Neuronal stem cell (in vitro differentiated cells): ENCODE data around the gene SPAG8.

ENCODE experiments used
- DNase-seq: peaks from one replicate; pipeline ENCODE4 v3.0.0-alpha.2; 2013; ENCODE audit warnings: low spot score
- H2AFZ ChIP-seq: one replicate; pipeline ENCODE4 v1.6.1; 2013; ENCODE audit warnings: mild to moderate bottlenecking, low read length, inconsistent platforms
- H2AK5ac ChIP-seq: 2 replicates; pipeline ENCODE4 v1.6.1; 2013; ENCODE audit warnings: low read depth, mild to moderate bottlenecking, inconsistent platforms, low read length, moderate library complexity, mixed read lengths
- H2BK120ac ChIP-seq: 2 replicates; pipeline ENCODE4 v1.6.1; 2013; ENCODE audit warnings: low read depth, mild to moderate bottlenecking, inconsistent platforms, low read length, moderate library complexity, mixed read lengths
- H2BK12ac ChIP-seq: one replicate; pipeline ENCODE4 v1.6.1; 2013; ENCODE audit warnings: low read length, inconsistent platforms
- H2BK15ac ChIP-seq: 2 replicates; pipeline ENCODE4 v1.6.1; 2013; ENCODE audit warnings: mild to moderate bottlenecking, low read length, inconsistent platforms, mixed read lengths
- H2BK5ac ChIP-seq: one replicate; pipeline ENCODE4 v1.6.1; 2013; ENCODE audit warnings: inconsistent platforms, mild to moderate bottlenecking, low read length, moderate library complexity
- H3K14ac ChIP-seq: one replicate; pipeline ENCODE4 v1.6.1; 2013; ENCODE audit warnings: low read length, inconsistent platforms
- H3K18ac ChIP-seq: 2 replicates; pipeline ENCODE4 v1.6.1; 2013; ENCODE audit warnings: low read length, inconsistent platforms
- H3K23ac ChIP-seq: 2 replicates; pipeline ENCODE4 v1.6.1; 2013; ENCODE audit warnings: low read depth, mild to moderate bottlenecking, mixed read lengths, low read length, inconsistent platforms; ENCODE audit not compliant: poor library complexity
- H3K27ac ChIP-seq: replicated peaks from 3 replicates; pipeline ENCODE4 v1.5.1; 2013; ENCODE audit warnings: low read length, inconsistent platforms
- H3K27me3 ChIP-seq, 3 experiments: 2 replicates each; pipeline ENCODE4 v1.6.1; 2013; ENCODE audit warnings: low read length in 3 of 3, mild to moderate bottlenecking in 2 of 3, inconsistent platforms in 1 of 3, low read depth in 1 of 3, mixed read lengths in 1 of 3, moderate library complexity in 1 of 3; ENCODE audit not compliant: control insufficient read depth in 3 of 3, insufficient read depth in 3 of 3
- H3K36me3 ChIP-seq, 2 donors: replicated peaks in 1 of 2; 2 replicates each; pipeline ENCODE4 v1.6.1; 2013; ENCODE audit warnings: low read length in 2 of 2; ENCODE audit not compliant: control insufficient read depth in 2 of 2, insufficient read depth in 2 of 2
- H3K4ac ChIP-seq: 2 replicates; pipeline ENCODE4 v1.6.1; 2013; ENCODE audit warnings: inconsistent platforms, mild to moderate bottlenecking, low read length, moderate library complexity
- H3K4me1 ChIP-seq, 2 donors: 1 replicate in 1 of 2; 2 replicates in 1 of 2; pipeline ENCODE4 v1.6.1; 2013; ENCODE audit warnings: low read length in 2 of 2, low read depth in 1 of 2; ENCODE audit not compliant: control insufficient read depth in 2 of 2, insufficient read depth in 1 of 2
- H3K4me2 ChIP-seq: one replicate; pipeline ENCODE4 v1.6.1; 2013; ENCODE audit warnings: mild to moderate bottlenecking, low read length, inconsistent platforms; ENCODE audit not compliant: insufficient read depth, poor library complexity, severe bottlenecking
- H3K4me3 ChIP-seq, 2 donors: 2 replicates each; pipeline ENCODE4 v1.5.1; 2013; ENCODE audit warnings: low read length in 2 of 2, mild to moderate bottlenecking in 2 of 2, inconsistent platforms in 1 of 2, moderate library complexity in 1 of 2
- H3K79me1 ChIP-seq: one replicate; pipeline ENCODE4 v1.6.1; 2013; ENCODE audit warnings: low read depth, mild to moderate bottlenecking, inconsistent platforms, low read length, moderate library complexity
- H3K9ac ChIP-seq: one replicate; pipeline ENCODE4 v1.6.1; 2013; ENCODE audit warnings: mild to moderate bottlenecking, low read depth, low read length, inconsistent platforms; ENCODE audit not compliant: poor library complexity
- H3K9me3 ChIP-seq, 2 donors: replicated peaks in 1 of 2; 2 replicates each; pipeline versions ENCODE3 to v1.6.1; 2013; ENCODE audit warnings: low read length in 2 of 2, mild to moderate bottlenecking in 2 of 2, inconsistent platforms in 1 of 2, low read depth in 1 of 2, mixed read lengths in 1 of 2, moderate library complexity in 1 of 2; ENCODE audit not compliant: control insufficient read depth in 2 of 2, insufficient read depth in 1 of 2
- H4K8ac ChIP-seq: one replicate; pipeline ENCODE4 v1.6.1; 2013; ENCODE audit warnings: low read depth, mild to moderate bottlenecking, inconsistent platforms, low read length, moderate library complexity
- H4K91ac ChIP-seq: one replicate; pipeline ENCODE4 v1.6.1; 2013; ENCODE audit warnings: low read length, low read depth, mild to moderate bottlenecking, inconsistent platforms; ENCODE audit not compliant: poor library complexity
- WGBS, 2 donors: extraction: QIAGEN DNeasy Blood & Tissue Kit; methylation state at CpG; one replicate each; pipeline ENCODE4 v1.1.7; 2013; ENCODE audit warnings: missing lambda C conversion rate in 2 of 2, mixed read lengths in 1 of 2; ENCODE audit not compliant: insufficient read length in 2 of 2, insufficient replicate concordance in 1 of 2; ENCODE audit errors: extremely low coverage in 2 of 2; 5-methylcytosine and 5-hydroxymethylcytosine counted together

Gene SPAG8

GRCh38 chr9:35859310-35859989 lies 47.4 kb upstream of the SPAG8 start:
- Histone ChIP-seq H3K14ac (no peak overlapping the region), H4K8ac (no peak overlapping the region), H3K4me2 (no peak overlapping the region), H3K9me3 (no peaks in the 10 kb centered on the region), H3K79me1 (no peaks in the 10 kb centered on the region), H3K23ac (no peak overlapping the region), H2BK5ac (no peak overlapping the region), H2BK120ac (no peak overlapping the region), H2BK12ac (no peak overlapping the region), H4K91ac (no peak overlapping the region), H3K4ac (no peak overlapping the region), H3K27me3 (peaks cover 0 to 11% (median 0%) of the 10 kb centered on the region in 3 experiments), H3K36me3 (no peaks in the 10 kb centered on the region), H3K9ac (no peak overlapping the region), H2BK15ac (no peak overlapping the region), H3K4me3 (no peak overlapping the region), H3K18ac (no peak overlapping the region), H2AK5ac (no peak overlapping the region), H2AFZ (no peak overlapping the region), H3K4me1 (peaks cover 0 to 10% of the 10 kb centered on the region in 2 donors), H3K27ac (no peak overlapping the region)
- WGBS, 2 donors: no CpG with 5 or more reads among the region's 16 CpGs
- DNase-seq: no peak

- no CpG with 5 or more reads among the region's 5 CpGs for WGBS, 2 donors
- no peak overlapping the region for H2AFZ ChIP-seq
- no peak overlapping the region for H3K4me3 ChIP-seq
- DNase-seq: no peak
- H3K9ac ChIP-seq: no peak overlapping the region
- no peak overlapping the region for H2BK5ac ChIP-seq
- H3K9me3 ChIP-seq: no peaks in the 10 kb centered on the region
- H3K18ac ChIP-seq: no peak overlapping the region
- H3K27ac ChIP-seq: no peak overlapping the region
- no peak overlapping the region for H3K4ac ChIP-seq
- H2BK120ac ChIP-seq: no peak overlapping the region
- no peak overlapping the region for H2AK5ac ChIP-seq
- H3K27me3 ChIP-seq: peaks cover 0 to 1% (median 0%) of the 10 kb centered on the region in 3 experiments
- no peak overlapping the region for H2BK15ac ChIP-seq
- no peak overlapping the region for H3K4me2 ChIP-seq
- no peak overlapping the region for H3K14ac ChIP-seq
- no peak overlapping the region for H3K23ac ChIP-seq
- H4K8ac ChIP-seq: no peak overlapping the region
- no peaks in the 10 kb centered on the region for H3K36me3 ChIP-seq
- H4K91ac ChIP-seq: no peak overlapping the region
- H3K79me1 ChIP-seq: no peaks in the 10 kb centered on the region
- H2BK12ac ChIP-seq: no peak overlapping the region
- peaks cover 0 to 10% of the 10 kb centered on the region in 2 donors for H3K4me1 ChIP-seq
These were observed 46.4 kb upstream of the SPAG8 start for GRCh38 chr9:35858458-35858857.

- H3K4me1 ChIP-seq: peaks cover 0 to 10% of the 10 kb centered on the region in 2 donors
- H3K27me3 ChIP-seq: no peaks in the 10 kb centered on the region
- H3K18ac ChIP-seq: no peak overlapping the region
- WGBS, 2 donors: no CpG with 5 or more reads among the region's 5 CpGs
- no peak overlapping the region for H4K91ac ChIP-seq
- no peak overlapping the region for H2BK12ac ChIP-seq
- no peak overlapping the region for H4K8ac ChIP-seq
- no peak overlapping the region for H3K4me3 ChIP-seq
- no peak overlapping the region for H2AFZ ChIP-seq
- H2BK120ac ChIP-seq: no peak overlapping the region
- no peak for DNase-seq
- H3K36me3 ChIP-seq: peaks cover 0 to 7% of the 10 kb centered on the region in 2 donors
- no peak overlapping the region for H3K9ac ChIP-seq
- no peak overlapping the region for H2BK15ac ChIP-seq
- H3K14ac ChIP-seq: no peak overlapping the region
- no peak overlapping the region for H3K4me2 ChIP-seq
- H3K4ac ChIP-seq: no peak overlapping the region
- H3K23ac ChIP-seq: no peak overlapping the region
- no peaks in the 10 kb centered on the region for H3K79me1 ChIP-seq
- H3K27ac ChIP-seq: no peak overlapping the region
- no peak overlapping the region for H2BK5ac ChIP-seq
- H3K9me3 ChIP-seq: no peaks in the 10 kb centered on the region
- no peak overlapping the region for H2AK5ac ChIP-seq
These were observed 44.8 kb upstream of the SPAG8 start for GRCh38 chr9:35856882-35857281.

GRCh38 chr9:35856206-35856605 lies 44.1 kb upstream of the SPAG8 start:
- Histone ChIP-seq H3K18ac (no peak overlapping the region), H2BK5ac (no peak overlapping the region), H3K79me1 (no peaks in the 10 kb centered on the region), H2AK5ac (no peak overlapping the region), H3K4me2 (no peak overlapping the region), H4K8ac (no peak overlapping the region), H3K27me3 (no peaks in the 10 kb centered on the region), H3K14ac (no peak overlapping the region), H2BK15ac (no peak overlapping the region), H2BK12ac (no peak overlapping the region), H3K4ac (no peak overlapping the region), H3K9ac (no peak overlapping the region), H3K4me3 (no peak overlapping the region), H2AFZ (no peak overlapping the region), H3K9me3 (no peaks in the 10 kb centered on the region), H3K23ac (no peak overlapping the region), H3K4me1 (peaks cover 0 to 8% of the 10 kb centered on the region in 2 donors), H2BK120ac (no peak overlapping the region), H3K27ac (no peak overlapping the region), H3K36me3 (peaks cover 0 to 7% of the 10 kb centered on the region in 2 donors), H4K91ac (no peak overlapping the region)
- no CpG with 5 or more reads among the region's 3 CpGs for WGBS, 2 donors
- DNase-seq: no peak
